GM12875 (cell line): ENCODE results near the gene OR5AL1.

Experiments
- H3K4me3 ChIP-seq: one replicate; pipeline ENCODE4 v1.5.1; 2011; ENCODE audit warnings: low read depth, low read length, control low read depth
- CTCF ChIP-seq: IDR thresholded peaks from 2 replicates; pipeline ENCODE4 v1.5.1; 2011; ENCODE audit warnings: low read depth, mild to moderate bottlenecking, control low read depth, inconsistent platforms, low read length, moderate library complexity, borderline replicate concordance; ENCODE audit not compliant: insufficient read depth

Gene OR5AL1

GRCh38 chr11:56410801-56411200, 1.7 kb upstream of the OR5AL1 start:
- no peak for TF ChIP-seq CTCF

GRCh38 chr11:56453521-56453920, 41.0 kb downstream of the OR5AL1 start:
- H3K4me3 ChIP-seq, result no peak overlapping the region
- TF ChIP-seq CTCF, result no peak

More at GRCh38 chr11:56410801-56411200, 1.7 kb upstream of the OR5AL1 start:
- no peak overlapping the region for H3K4me3 ChIP-seq

- no peak for TF ChIP-seq CTCF
- no peak overlapping the region for H3K4me3 ChIP-seq
Observed at GRCh38 chr11:56457076-56457475, 44.6 kb downstream of the OR5AL1 start.
